OCI-LY7 (cell line): ENCODE results near the gene GPR146. TPM values are rescaled to one million over a fixed set of nuclear protein-coding genes. Genes with fewer than 3 reads are reported as not detected.

Experiments
- BruUV-seq: library from RNA; stranded (reverse); fragments of 400-500 nt; replicated peaks from 2 replicates; lab custom pipeline; 2021; lab: Mats Ljungman, UMichigan
- CTCF ChIA-PET: fragments of 300-600 bp; sonication (Branson Sonifier 250); formaldehyde crosslinking; loops from one replicate; lab custom pipeline; 2022; ENCODE audit warnings: antibody characterized with exemption; ENCODE audit not compliant: unreplicated experiment; lab: Charles Lee
- POLR2A ChIA-PET: fragments of 300-600 bp; sonication (Branson Sonifier 250); formaldehyde crosslinking; loops from one replicate; lab custom pipeline; 2022; ENCODE audit warnings: antibody characterized with exemption; lab: Charles Lee
- DNase-seq: peaks from one replicate; pipeline ENCODE4 v3.0.0-alpha.2; 2015; ENCODE audit warnings: low spot score
- H2AFZ ChIP-seq: fragments of 200-600 bp; sonication (generic), shearing (Covaris generic); 2 replicates; pipeline ENCODE4 v1.6.1; 2014; ENCODE audit warnings: mild to moderate bottlenecking, antibody characterized with exemption, low read length, moderate library complexity
- H3K27ac ChIP-seq: fragments of 200-600 bp; sonication (generic); 2 replicates; pipeline ENCODE4 v1.5.1; 2014; ENCODE audit warnings: mixed run types, low read depth, mild to moderate bottlenecking, moderate library complexity, low read length, inconsistent platforms; ENCODE audit not compliant: poor library complexity, severe bottlenecking
- H3K36me3 ChIP-seq: fragments of 200-600 bp; sonication (generic); 2 replicates; pipeline ENCODE4 v1.6.1; 2014; ENCODE audit warnings: mild to moderate bottlenecking, antibody characterized with exemption, low read length, moderate library complexity, mixed read lengths; ENCODE audit not compliant: insufficient read depth
- H3K4me1 ChIP-seq: fragments of 200-600 bp; sonication (generic); 2 replicates; pipeline ENCODE4 v1.5.1; 2014; ENCODE audit warnings: mild to moderate bottlenecking, low read length; ENCODE audit not compliant: insufficient read depth, poor library complexity, severe bottlenecking
- H3K4me2 ChIP-seq: fragments of 200-600 bp; sonication (generic); 2 replicates; pipeline ENCODE4 v1.6.1; 2014; ENCODE audit warnings: mild to moderate bottlenecking, low read length
- H3K4me3 ChIP-seq: fragments of 200-600 bp; sonication (generic); 2 replicates; pipeline ENCODE4 v1.5.1; 2014; ENCODE audit warnings: mild to moderate bottlenecking, low read depth, low read length; ENCODE audit not compliant: poor library complexity, severe bottlenecking
- H3K79me2 ChIP-seq: fragments of 200-600 bp; sonication (generic); 2 replicates; pipeline ENCODE4 v1.6.1; 2016; ENCODE audit warnings: low read depth, mild to moderate bottlenecking, low read length, moderate library complexity, mixed read lengths; ENCODE audit not compliant: insufficient read depth
- H3K9me2 ChIP-seq: fragments of 200-600 bp; sonication (generic); 2 replicates; pipeline ENCODE4 v1.6.1; 2016; ENCODE audit warnings: mild to moderate bottlenecking, low read length, mixed read lengths; ENCODE audit not compliant: insufficient read depth
- H3K9me3 ChIP-seq: fragments of 200-600 bp; sonication (generic); 2 replicates; pipeline ENCODE4 v1.6.1; 2014; ENCODE audit warnings: mild to moderate bottlenecking, mixed run types, low read length, mixed read lengths
- H4K20me1 ChIP-seq: fragments of 200-600 bp; sonication (generic); 2 replicates; pipeline ENCODE4 v1.6.1; 2014; ENCODE audit warnings: mild to moderate bottlenecking, antibody characterized with exemption, low read length, moderate library complexity, mixed read lengths; ENCODE audit not compliant: insufficient read depth
- CTCF ChIP-seq: fragments of 200-600 bp; sonication (generic); conservative IDR thresholded peaks from 2 replicates; pipeline ENCODE4 v1.5.1; 2014; ENCODE audit warnings: mild to moderate bottlenecking, antibody characterized with exemption, low read length, moderate library complexity, mixed read lengths
- EZH2phosphoT487 ChIP-seq: fragments of 200-600 bp; sonication (generic); IDR thresholded peaks from 2 replicates; pipeline ENCODE4 v1.6.1; 2018; ENCODE audit warnings: low read depth, borderline replicate concordance, mild to moderate bottlenecking, mixed run types, antibody characterized with exemption, low read length, moderate library complexity, mixed read lengths
- intact Hi-C: fragments of 100-400 bp; cut with micrococcal nuclease; formaldehyde crosslinking; loops from one replicate; pipeline ENCODE4 v1.10.0; 2022; ENCODE audit not compliant: unreplicated experiment
- total RNA-seq, 2 experiments: library from RNA; depleted of rRNA in 1 of 2; stranded (reverse); fragments of >200 nt in 1 of 2; shearing (Covaris generic) in 1 of 2; gene quantifications; 2 replicates each; pipeline ENCODE4 v1.2.3, GENCODE V29; 2014 to 2022

Gene GPR146
- total RNA-seq, 2 experiments from 2014 or later, result 0.95 to 3.3 TPM

- no TSS peak for BruUV-seq
- Histone ChIP-seq H3K79me2 (peaks cover 45% of the 10 kb centered on the region; the same call in 1 of the 2 replicates), H4K20me1 (no peaks in the 10 kb centered on the region), H3K4me1 (peaks cover 83% of the 10 kb centered on the region), H3K27ac (peak overlapping the region; percentile 95), H3K4me3 (peak overlapping the region; percentile 85), H3K9me3 (no peaks in the 10 kb centered on the region), H3K36me3 (peaks cover 29% of the 10 kb centered on the region), H2AFZ (no peak overlapping the region), H3K9me2 (no peaks in the 10 kb centered on the region), H3K4me2 (peak overlapping the region; percentile 96)
- peak; percentile 71 for DNase-seq
- CTCF ChIA-PET, result interaction anchor here (0.6 kb wide), 1 partner anchor 57 kb away, joined by 4 read pairs; no protein-coding TSS in a partner anchor
- TF ChIP-seq EZH2phosphoT487 (no peak), CTCF (no peak)
- POLR2A ChIA-PET, result interaction anchor here (0.7 to 2.4 kb wide), 5 partner anchors 17 to 59 kb away, joined by 3 to 12 read pairs (median 5); no protein-coding TSS in a partner anchor
- intact Hi-C loops, result loop anchor here (1.0 to 5.0 kb wide), 5 partner anchors 18 to 481 kb away; partner anchors contain the start of gene GPR146
Measured at GRCh38 chr7:1026721-1027161, 17.6 kb upstream of the GPR146 start.

GRCh38 chr7:1027242-1028043, 16.9 kb upstream of the GPR146 start:
- Histone ChIP-seq H3K4me3 (peak overlapping the region; percentile 85), H2AFZ (no peak overlapping the region; the same call in 1 of the 2 replicates), H3K4me2 (peak overlapping the region; percentile 96), H3K27ac (peak overlapping the region; percentile 95), H3K9me2 (no peaks in the 10 kb centered on the region), H3K4me1 (peaks cover 77% of the 10 kb centered on the region), H3K36me3 (peaks cover 22% of the 10 kb centered on the region), H3K79me2 (peaks cover 38% of the 10 kb centered on the region; the same call in 1 of the 2 replicates), H4K20me1 (no peaks in the 10 kb centered on the region), H3K9me3 (no peaks in the 10 kb centered on the region)
- POLR2A ChIA-PET, result interaction anchor here (1.7 to 2.4 kb wide), 3 partner anchors 16 to 59 kb away, joined by 5 to 12 read pairs (median 6); no protein-coding TSS in a partner anchor
- no TSS peak for BruUV-seq
- DNase-seq, result peak; percentile 49
- intact Hi-C loops, result loop anchor here (2.0 to 5.0 kb wide), 3 partner anchors 17 to 480 kb away; partner anchors contain the start of gene GPR146
- CTCF ChIA-PET, result no interaction called here
- TF ChIP-seq CTCF (0 out of 2 replicates have a peak, but pooled peaks have one; percentile 28), EZH2phosphoT487 (no peak)
